KOPT-K1 (cell line): ENCODE measurements around the gene GRIA4.

Experiments used
- H3K27ac ChIP-seq: fragments of 200-600 bp; sonication (generic); 2 replicates; pipeline ENCODE4 v1.5.1; 2016; ENCODE audit warnings: antibody characterized with exemption, mild to moderate bottlenecking, low read depth, low read length; ENCODE audit not compliant: poor library complexity, severe bottlenecking
- H3K36me3 ChIP-seq: fragments of 200-600 bp; sonication (generic); 2 replicates; pipeline ENCODE4 v1.5.1; 2017; ENCODE audit warnings: antibody characterized with exemption, mild to moderate bottlenecking, low read length, moderate library complexity; ENCODE audit not compliant: insufficient read depth
- H3K9me3 ChIP-seq: fragments of 200-600 bp; sonication (generic); 2 replicates; pipeline ENCODE4 v1.5.1; 2017; ENCODE audit warnings: antibody characterized with exemption, low read length, mild to moderate bottlenecking; ENCODE audit not compliant: insufficient read depth, poor library complexity, severe bottlenecking

Gene GRIA4

DNA sequence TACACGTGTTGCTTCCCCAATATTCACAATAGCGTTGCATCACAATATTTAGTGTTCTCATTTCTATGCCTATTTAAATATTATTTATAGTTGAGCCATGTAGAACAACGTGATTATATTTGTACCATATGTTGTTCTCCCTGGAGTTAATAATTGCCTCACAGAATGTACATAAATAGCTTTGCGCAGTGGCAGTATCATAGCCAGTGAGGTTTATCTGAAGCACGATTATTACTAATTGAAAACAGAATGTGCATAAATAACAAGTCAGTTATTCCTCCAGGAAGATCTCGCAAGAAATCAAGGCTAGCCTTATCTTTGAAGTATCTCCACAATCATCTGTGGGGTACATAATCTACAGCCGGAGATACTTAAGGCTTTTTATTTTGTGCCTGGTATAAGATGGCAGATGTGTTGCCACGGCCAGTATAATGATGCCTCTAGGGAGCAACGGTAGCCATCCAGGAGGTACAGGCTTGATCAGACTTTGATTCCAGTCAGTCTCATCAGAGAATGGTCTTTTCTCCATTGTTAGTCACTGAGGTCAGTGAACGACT lies 214.7 kb downstream of the GRIA4 start:
- Histone ChIP-seq H3K27ac (no peak overlapping the region), H3K36me3 (no peaks in the 10 kb centered on the region), H3K9me3 (no peaks in the 10 kb centered on the region)

DNA sequence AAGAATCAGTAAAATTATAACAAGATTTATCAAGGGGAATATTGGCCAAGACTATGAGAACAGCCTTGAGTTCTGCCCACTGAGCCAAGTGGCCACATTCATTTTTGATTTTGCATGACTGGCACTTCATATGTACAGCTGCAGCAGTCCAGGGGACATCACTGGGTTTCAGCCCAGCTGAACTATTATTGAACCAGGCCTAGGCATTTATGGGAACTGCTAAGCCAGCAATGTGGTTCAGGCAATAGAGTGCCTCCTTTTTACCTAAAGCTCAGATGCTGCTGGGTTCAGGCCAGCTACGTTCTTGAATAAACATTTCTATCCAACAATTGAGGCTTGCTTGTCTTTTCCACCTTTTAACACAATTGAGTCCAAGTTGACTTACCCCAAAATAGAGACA lies 215.3 kb downstream of the GRIA4 start:
- no peaks in the 10 kb centered on the region for H3K36me3 ChIP-seq
- no peak overlapping the region for H3K27ac ChIP-seq
- no peaks in the 10 kb centered on the region for H3K9me3 ChIP-seq

DNA sequence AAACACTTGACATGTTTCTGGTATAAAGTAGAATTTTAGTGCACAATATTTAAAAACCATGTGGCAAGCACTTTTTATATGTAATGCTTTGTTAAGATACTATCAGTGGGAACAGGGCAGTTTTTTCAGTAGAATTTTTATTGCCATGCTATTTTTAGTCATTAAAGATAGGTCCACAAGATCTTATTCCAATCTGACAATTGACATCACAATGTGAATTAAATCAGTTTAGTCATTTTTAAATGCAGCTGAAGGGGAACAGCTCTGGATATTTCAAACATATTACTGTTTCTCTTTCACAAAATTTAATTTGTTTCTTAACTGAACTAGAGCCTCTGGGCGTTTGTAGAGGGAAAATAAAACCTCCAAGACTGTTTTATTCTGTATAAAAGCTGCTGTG lies 218.0 kb downstream of the GRIA4 start:
- Histone ChIP-seq H3K9me3 (no peaks in the 10 kb centered on the region), H3K27ac (no peak overlapping the region)

GRCh38 chr11:105829084-105829483 lies 219.2 kb downstream of the GRIA4 start:
- Histone ChIP-seq H3K9me3 (no peaks in the 10 kb centered on the region), H3K36me3 (no peaks in the 10 kb centered on the region), H3K27ac (no peak overlapping the region)

More for the DNA sequence above, 218.0 kb downstream of the GRIA4 start:
- no peaks in the 10 kb centered on the region for H3K36me3 ChIP-seq

DNA sequence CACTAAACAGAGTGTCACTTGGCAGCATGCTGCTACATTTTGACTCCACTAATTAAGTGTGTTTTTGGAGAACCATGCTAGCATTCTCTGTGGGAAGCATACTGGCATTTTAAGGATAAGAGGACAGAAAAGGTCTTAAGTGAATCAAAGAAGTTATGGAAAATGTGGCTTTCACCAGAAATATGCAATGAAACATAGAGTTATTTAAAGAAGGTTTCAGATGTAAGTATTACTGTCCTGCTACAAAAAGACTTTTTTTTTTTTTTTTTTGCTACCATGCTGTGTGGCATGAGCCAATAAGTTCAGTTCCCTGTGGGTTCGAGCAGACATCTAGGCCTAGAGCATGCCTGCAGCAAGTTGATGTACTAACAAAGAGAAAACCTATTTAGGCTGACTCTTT lies 224.6 kb downstream of the GRIA4 start:
- no peaks in the 10 kb centered on the region for H3K36me3 ChIP-seq
- H3K9me3 ChIP-seq = no peaks in the 10 kb centered on the region
- no peak overlapping the region for H3K27ac ChIP-seq

- Histone ChIP-seq H3K9me3 (no peaks in the 10 kb centered on the region), H3K36me3 (no peaks in the 10 kb centered on the region), H3K27ac (no peak overlapping the region)
These were observed 229.0 kb downstream of the GRIA4 start for GRCh38 chr11:105838668-105839384.

DNA sequence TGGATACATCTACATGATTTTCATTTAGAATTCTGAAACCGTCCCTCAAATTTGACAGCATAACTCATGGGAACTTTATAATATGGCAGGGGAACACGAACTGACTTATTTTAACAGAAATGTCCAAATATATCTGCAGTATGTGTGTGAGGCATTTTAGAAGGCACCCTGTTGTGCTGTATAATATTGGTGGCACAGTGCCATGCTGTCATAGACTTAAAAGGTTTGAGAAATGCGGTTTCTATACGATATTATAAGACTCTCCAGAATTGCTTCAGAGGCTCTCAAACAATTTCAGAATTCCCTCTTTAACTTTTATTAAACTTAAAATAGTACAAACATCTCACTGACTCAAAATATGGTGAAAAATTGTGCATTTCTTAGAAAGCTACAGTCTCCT lies 230.5 kb downstream of the GRIA4 start:
- Histone ChIP-seq H3K36me3 (no peaks in the 10 kb centered on the region), H3K27ac (no peak overlapping the region), H3K9me3 (no peaks in the 10 kb centered on the region)

GRCh38 chr11:105852403-105852802 lies 242.5 kb downstream of the GRIA4 start:
- no peaks in the 10 kb centered on the region for H3K36me3 ChIP-seq
- no peak overlapping the region for H3K27ac ChIP-seq
- H3K9me3 ChIP-seq = no peaks in the 10 kb centered on the region

- no peak overlapping the region for H3K27ac ChIP-seq
- no peaks in the 10 kb centered on the region for H3K9me3 ChIP-seq
- H3K36me3 ChIP-seq = no peaks in the 10 kb centered on the region
These were observed 244.4 kb downstream of the GRIA4 start for GRCh38 chr11:105854269-105854668.

DNA sequence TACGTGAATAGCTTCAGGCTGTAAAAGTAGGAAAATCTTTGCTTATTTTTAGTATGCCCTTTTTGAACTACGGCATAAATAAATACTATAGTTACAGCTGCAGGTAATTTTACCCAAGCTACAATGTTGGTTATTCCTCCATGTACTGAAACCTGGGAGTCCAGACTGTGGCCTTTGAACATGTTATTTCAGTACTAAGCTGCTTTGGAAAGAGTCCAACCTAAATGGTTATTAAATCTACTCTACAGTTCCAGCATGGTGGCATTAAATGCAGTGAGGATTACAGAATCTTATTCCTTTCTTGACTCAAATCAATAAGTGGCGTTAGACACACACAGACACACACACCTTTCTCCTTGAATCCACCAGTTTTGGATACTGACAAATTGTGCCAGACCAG lies 247.1 kb downstream of the GRIA4 start:
- Histone ChIP-seq H3K27ac (no peak overlapping the region), H3K36me3 (no peaks in the 10 kb centered on the region), H3K9me3 (no peaks in the 10 kb centered on the region)

- Histone ChIP-seq H3K27ac (no peak overlapping the region), H3K36me3 (no peaks in the 10 kb centered on the region), H3K9me3 (no peaks in the 10 kb centered on the region)
These were observed 247.9 kb downstream of the GRIA4 start for GRCh38 chr11:105857728-105858127.

DNA sequence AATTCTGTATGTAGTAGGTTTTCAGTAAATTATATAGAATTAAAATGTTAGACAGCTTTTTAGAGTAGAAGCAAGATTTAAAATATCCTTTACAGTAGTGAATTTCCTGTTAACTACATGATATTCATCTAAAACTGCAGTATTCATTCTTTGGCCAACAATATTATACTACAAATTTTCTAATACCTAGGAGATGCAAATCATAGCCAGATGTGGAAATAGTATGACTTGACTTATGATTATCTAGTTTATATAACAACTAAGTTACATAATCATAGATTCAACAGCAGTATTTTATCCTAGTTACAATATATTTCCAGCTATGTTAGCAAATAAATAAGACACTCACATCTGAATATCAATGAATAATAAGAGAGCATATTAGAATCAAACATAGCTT lies 249.0 kb downstream of the GRIA4 start:
- no peak overlapping the region for H3K27ac ChIP-seq
- H3K9me3 ChIP-seq = no peaks in the 10 kb centered on the region
- no peaks in the 10 kb centered on the region for H3K36me3 ChIP-seq

DNA sequence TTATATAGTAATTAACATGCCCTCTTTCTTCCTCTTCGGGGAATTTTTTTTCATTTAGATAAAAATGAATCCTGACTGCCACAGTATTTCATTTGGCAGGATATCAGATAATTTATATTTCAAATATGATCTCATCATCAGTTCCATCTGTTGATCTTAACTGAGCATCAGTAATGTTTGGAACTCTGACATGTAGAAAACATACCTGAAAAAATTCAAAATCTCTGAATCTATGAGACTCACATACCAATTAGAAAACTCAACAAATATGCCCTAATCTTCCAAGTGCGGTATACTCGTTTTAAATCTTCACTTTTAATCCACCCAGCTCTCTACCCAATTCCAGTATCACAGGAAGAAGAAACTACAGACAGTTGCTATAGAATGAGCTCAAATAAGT lies 250.2 kb downstream of the GRIA4 start:
- Histone ChIP-seq H3K27ac (no peak overlapping the region), H3K36me3 (no peaks in the 10 kb centered on the region), H3K9me3 (no peaks in the 10 kb centered on the region)

DNA sequence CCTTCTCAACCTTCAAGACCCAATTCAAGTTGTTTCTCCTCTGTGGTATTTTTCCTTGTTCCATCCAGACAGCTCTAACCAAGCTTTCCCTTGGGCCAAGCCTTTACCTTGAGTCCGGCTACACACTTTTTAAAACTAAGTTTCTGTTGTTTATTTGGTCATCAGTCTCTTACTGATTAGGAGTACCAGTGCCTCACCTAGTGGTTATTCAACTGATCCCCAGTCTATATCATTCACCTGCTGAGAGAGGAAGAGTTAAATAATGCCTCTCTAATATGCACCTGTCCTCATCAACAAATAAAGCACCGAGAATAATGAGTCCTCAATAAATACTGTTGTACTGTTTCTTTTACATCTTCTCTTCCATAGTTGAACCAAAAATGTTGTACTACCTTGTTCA lies 251.4 kb downstream of the GRIA4 start:
- Histone ChIP-seq H3K36me3 (no peaks in the 10 kb centered on the region), H3K9me3 (no peaks in the 10 kb centered on the region), H3K27ac (no peak overlapping the region)

DNA sequence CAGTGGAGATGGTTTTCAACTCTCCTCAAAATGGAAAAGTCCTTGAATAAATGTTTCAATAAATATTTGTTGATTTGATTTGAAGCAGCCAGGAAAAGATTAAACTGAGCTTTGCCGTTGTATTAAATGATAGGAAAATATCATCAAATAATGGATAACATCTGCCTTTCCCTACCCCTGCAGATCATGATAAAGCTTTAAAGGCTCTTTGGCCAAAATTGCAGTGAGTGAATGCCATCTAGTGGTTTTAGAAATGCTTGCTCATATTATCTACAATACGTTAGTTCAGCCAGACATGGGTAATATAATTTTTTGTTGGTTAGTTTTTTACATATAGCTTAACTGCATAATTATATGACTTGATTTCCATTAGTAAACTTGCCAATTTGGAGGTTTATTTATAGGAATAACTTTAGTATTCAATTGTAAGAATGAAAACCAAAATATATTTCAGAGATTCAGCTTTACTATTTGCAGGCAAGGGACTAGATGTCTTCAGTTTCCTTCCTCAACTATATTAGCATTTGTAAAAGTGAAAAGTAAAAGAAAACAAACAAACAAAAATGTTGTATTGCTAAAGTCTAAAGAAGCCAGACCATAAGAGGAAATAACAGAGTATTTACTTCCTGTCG lies 253.0 kb downstream of the GRIA4 start:
- no peaks in the 10 kb centered on the region for H3K36me3 ChIP-seq
- no peaks in the 10 kb centered on the region for H3K9me3 ChIP-seq
- no peak overlapping the region for H3K27ac ChIP-seq

DNA sequence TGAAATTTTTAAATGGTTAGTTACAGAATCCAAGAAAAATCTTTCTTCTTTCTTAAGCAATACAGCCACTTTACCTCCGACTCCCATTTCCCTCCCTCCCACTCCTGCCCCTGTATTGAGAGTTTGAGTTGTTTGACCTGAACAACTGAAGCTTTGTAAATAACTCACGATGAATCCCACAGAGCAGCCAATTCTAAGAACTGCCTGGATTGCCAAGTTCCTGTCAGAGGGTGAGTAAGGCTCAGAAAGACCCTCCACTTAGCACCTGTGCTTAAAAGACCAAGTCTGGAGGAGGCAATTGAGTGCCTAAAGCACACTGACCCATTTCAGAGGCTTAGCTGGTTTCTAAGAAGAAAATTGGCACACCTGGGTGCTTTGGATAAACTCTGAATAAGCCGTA lies 253.7 kb downstream of the GRIA4 start:
- Histone ChIP-seq H3K27ac (no peak overlapping the region), H3K36me3 (no peaks in the 10 kb centered on the region), H3K9me3 (no peaks in the 10 kb centered on the region)
